PC-9 (cell line): ENCODE results near the gene CAV1. TPM values are rescaled to one million over a fixed set of nuclear protein-coding genes. Genes with fewer than 3 reads are reported as not detected.
A peak's percentile ranks its signal among the peaks of the same experiment; 100 is the strongest.
"Not testable (repeated sequence)": the region's sequence is repeated elsewhere in the genome, so short reads cannot be mapped to it uniquely, and the experiment has no call there.

ENCODE experiments used
- BruUV-seq: library from RNA; stranded (reverse); fragments of 400-500 nt; replicated peaks from 2 replicates; lab custom pipeline; 2021; lab: Mats Ljungman, UMichigan
- CTCF ChIA-PET: fragments of 300-600 bp; sonication (Branson Sonifier 250); formaldehyde crosslinking; loops from one replicate; lab custom pipeline; 2022; ENCODE audit warnings: antibody characterized with exemption; lab: Charles Lee
- POLR2A ChIA-PET: fragments of 300-600 bp; sonication (Branson Sonifier 250); formaldehyde crosslinking; loops from one replicate; lab custom pipeline; 2022; ENCODE audit warnings: antibody characterized with exemption; ENCODE audit not compliant: unreplicated experiment; lab: Charles Lee
- DNase-seq, 2 experiments: peaks; one replicate each; pipeline versions ENCODE4 v3.0.0 to v3.0.0-alpha.2; 2015 to 2022; ENCODE audit warnings: mixed read lengths in 1 of 2
- H2AFZ ChIP-seq: fragments of 200-600 bp; sonication (generic); 2 replicates; pipeline ENCODE4 v1.8.1; 2017; ENCODE audit warnings: antibody characterized with exemption
- H3F3A ChIP-seq: fragments of 200-600 bp; sonication (generic); 2 replicates; pipeline ENCODE4 v1.8.1; 2017; ENCODE audit warnings: antibody characterized with exemption, mild to moderate bottlenecking, low read depth; ENCODE audit not compliant: insufficient read depth
- H3K27ac ChIP-seq: fragments of 200-600 bp; sonication (generic); 2 replicates; pipeline ENCODE4 v1.6.1; 2016; ENCODE audit warnings: mixed run types
- H3K27me3 ChIP-seq: fragments of 200-600 bp; sonication (generic); 2 replicates; pipeline ENCODE4 v1.6.1; 2016; ENCODE audit warnings: low read depth, mixed run types; ENCODE audit not compliant: insufficient read depth
- H3K36me3 ChIP-seq: fragments of 200-600 bp; sonication (generic); 2 replicates; pipeline ENCODE4 v1.6.1; 2016; ENCODE audit warnings: low read depth, mixed run types
- H3K4me1 ChIP-seq: fragments of 200-600 bp; sonication (generic); replicated peaks from 2 replicates; pipeline ENCODE4 v1.6.1; 2016; ENCODE audit warnings: mixed run types; ENCODE audit not compliant: insufficient read depth
- H3K4me2 ChIP-seq: fragments of 200-600 bp; sonication (generic); 2 replicates; pipeline ENCODE4 v1.6.1; 2017; ENCODE audit warnings: mixed run types
- H3K4me3 ChIP-seq: fragments of 200-600 bp; sonication (generic); 2 replicates; pipeline ENCODE4 v1.6.1; 2016; ENCODE audit warnings: mixed run types
- H3K79me2 ChIP-seq: fragments of 200-600 bp; sonication (generic); 2 replicates; pipeline ENCODE4 v1.6.1; 2017; ENCODE audit warnings: low read depth, mixed run types
- H3K9me2 ChIP-seq: fragments of 200-600 bp; sonication (generic); 2 replicates; pipeline ENCODE4 v1.8.1; 2017; ENCODE audit warnings: mild to moderate bottlenecking; ENCODE audit not compliant: insufficient read depth
- H3K9me3 ChIP-seq: fragments of 200-600 bp; sonication (generic); 2 replicates; pipeline ENCODE4 v1.8.1; 2016; ENCODE audit warnings: low read depth; ENCODE audit not compliant: insufficient read depth
- H4K20me1 ChIP-seq: fragments of 200-600 bp; sonication (generic); 2 replicates; pipeline ENCODE4 v1.8.1; 2017; ENCODE audit not compliant: insufficient read depth
- EZH2 ChIP-seq: fragments of 200-600 bp; sonication (generic); IDR thresholded peaks from 2 replicates; pipeline ENCODE4 v1.8.0; 2017; ENCODE audit warnings: antibody characterized with exemption, low read depth
- intact Hi-C: fragments of 100-400 bp; cut with micrococcal nuclease; formaldehyde crosslinking; loops from one replicate; pipeline ENCODE4 v1.10.0; 2022; ENCODE audit not compliant: unreplicated experiment
- total RNA-seq: library from RNA; stranded (reverse); gene quantifications from 2 replicates; pipeline ENCODE4 v1.2.3, GENCODE V29; 2021
- TF ChIP-seq, protein P1 (sequence below): fragments of 200-600 bp; sonication (generic); conservative IDR thresholded peaks from 2 replicates; pipeline ENCODE4 v1.6.1; 2017; ENCODE audit warnings: mixed run types, antibody characterized with exemption, mild to moderate bottlenecking, moderate library complexity

The CAV1 gene
- total RNA-seq, 1 experiment from 2014 or later = 1,077 TPM

DNA sequence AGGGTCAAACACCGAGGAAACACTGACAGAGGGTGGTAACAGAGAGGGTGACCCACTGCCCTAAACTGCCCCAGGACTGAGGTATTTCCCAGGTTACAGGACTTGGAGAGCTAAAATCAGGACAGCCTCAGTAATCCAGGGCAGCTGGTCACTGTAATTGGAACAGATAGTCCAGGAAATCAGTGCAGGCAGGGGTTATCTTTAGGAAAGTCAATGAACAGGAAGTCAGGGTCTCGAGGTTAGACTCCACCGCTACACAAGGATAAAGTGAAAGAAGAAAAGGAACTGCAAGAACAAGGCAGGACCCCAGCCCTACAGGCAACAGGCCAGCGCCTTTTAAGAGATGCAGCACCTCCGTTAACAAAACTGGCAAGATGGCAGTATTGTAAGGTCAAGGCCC, 61.1 kb downstream of the CAV1 start:
- no peaks in the 10 kb centered on the region for H3K27me3 ChIP-seq
- H3K9me3 ChIP-seq = 0 out of 2 replicates have a peak, but pooled peaks cover 8% of the 10 kb centered on the region
- H3K4me3 ChIP-seq = no peak overlapping the region
- TF ChIP-seq EZH2 = no peak
- TF ChIP-seq, protein P1, sequence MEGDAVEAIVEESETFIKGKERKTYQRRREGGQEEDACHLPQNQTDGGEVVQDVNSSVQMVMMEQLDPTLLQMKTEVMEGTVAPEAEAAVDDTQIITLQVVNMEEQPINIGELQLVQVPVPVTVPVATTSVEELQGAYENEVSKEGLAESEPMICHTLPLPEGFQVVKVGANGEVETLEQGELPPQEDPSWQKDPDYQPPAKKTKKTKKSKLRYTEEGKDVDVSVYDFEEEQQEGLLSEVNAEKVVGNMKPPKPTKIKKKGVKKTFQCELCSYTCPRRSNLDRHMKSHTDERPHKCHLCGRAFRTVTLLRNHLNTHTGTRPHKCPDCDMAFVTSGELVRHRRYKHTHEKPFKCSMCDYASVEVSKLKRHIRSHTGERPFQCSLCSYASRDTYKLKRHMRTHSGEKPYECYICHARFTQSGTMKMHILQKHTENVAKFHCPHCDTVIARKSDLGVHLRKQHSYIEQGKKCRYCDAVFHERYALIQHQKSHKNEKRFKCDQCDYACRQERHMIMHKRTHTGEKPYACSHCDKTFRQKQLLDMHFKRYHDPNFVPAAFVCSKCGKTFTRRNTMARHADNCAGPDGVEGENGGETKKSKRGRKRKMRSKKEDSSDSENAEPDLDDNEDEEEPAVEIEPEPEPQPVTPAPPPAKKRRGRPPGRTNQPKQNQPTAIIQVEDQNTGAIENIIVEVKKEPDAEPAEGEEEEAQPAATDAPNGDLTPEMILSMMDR = no peak
- H3K36me3 ChIP-seq = no peaks in the 10 kb centered on the region
- peaks cover 14% of the 10 kb centered on the region for H3K4me1 ChIP-seq
- BruUV-seq = no TSS peak
- no peaks in the 10 kb centered on the region for H4K20me1 ChIP-seq
- ChIA-PET CTCF (no interaction called here), POLR2A (no interaction called here)
- H3K4me2 ChIP-seq = no peak overlapping the region
- H3F3A ChIP-seq = no peaks in the 10 kb centered on the region
- no peak overlapping the region for H3K27ac ChIP-seq
- no peaks in the 10 kb centered on the region for H3K79me2 ChIP-seq
- H2AFZ ChIP-seq = no peak overlapping the region
- H3K9me2 ChIP-seq = no peaks in the 10 kb centered on the region
- DNase-seq = no peak
- intact Hi-C loops = loop anchor here (10.0 kb wide), 1 partner anchor 161 kb away; no protein-coding TSS in a partner anchor

DNA sequence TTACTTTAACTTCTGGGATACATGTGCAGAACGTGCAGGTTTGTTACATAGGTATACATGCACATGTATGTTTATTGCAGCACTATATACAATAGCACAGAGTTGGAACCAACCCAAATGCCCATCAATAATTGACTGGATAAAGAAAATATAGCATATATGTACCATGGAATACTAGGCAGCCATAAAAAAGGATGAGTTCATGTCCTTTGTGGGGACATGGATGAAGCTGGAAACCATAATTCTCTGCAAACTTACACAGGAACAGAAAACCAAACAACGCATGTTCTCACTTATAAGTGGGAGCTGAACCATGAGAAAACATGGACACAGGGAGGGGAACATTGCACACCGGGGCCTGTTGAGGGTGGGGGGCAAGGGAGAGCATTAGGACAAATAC, 62.4 kb downstream of the CAV1 start:
- H3K4me2 ChIP-seq, DNase-seq, H2AFZ ChIP-seq, BruUV-seq, H3K79me2 ChIP-seq, H4K20me1 ChIP-seq, H3K27ac ChIP-seq, H3K36me3 ChIP-seq, POLR2A ChIA-PET, H3F3A ChIP-seq, H3K27me3 ChIP-seq, H3K9me3 ChIP-seq, H3K9me2 ChIP-seq, H3K4me3 ChIP-seq: not testable (repeated sequence)
- CTCF ChIA-PET = interaction anchor here (0.7 to 2.2 kb wide), 3 partner anchors 134 to 407 kb away, joined by 5 to 17 read pairs (median 9); no protein-coding TSS in a partner anchor
- peaks cover 14% of the 10 kb centered on the region for H3K4me1 ChIP-seq
- intact Hi-C loops = loop anchor here (10.0 kb wide), 1 partner anchor 162 kb away; no protein-coding TSS in a partner anchor

DNA sequence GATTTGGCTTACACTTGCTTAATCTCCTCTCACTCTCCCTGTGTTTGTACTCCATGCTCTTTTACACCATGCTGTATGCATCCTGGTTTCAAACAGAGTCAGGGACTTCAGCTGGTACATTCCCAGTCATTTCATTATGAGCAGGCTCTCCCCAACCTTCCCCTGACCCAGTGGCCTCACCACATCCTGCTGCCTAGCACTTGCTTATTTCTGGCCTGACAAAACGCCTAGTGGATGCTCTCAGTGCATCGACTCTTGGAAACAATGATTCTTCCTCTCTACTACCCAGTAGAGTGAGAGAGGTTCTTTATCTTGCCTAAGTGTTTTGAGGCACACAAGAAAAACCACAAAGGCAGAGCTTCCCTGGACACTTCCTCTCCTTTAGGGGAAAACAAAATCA, 63.4 kb downstream of the CAV1 start:
- intact Hi-C loops = loop anchor here (1.0 to 10.0 kb wide), 3 partner anchors 163 to 408 kb away; no protein-coding TSS in a partner anchor
- BruUV-seq = no TSS peak

More for the DNA sequence above, 63.4 kb downstream of the CAV1 start:
- Histone ChIP-seq H3K79me2 (no peaks in the 10 kb centered on the region), H3K4me3 (no peak overlapping the region), H3F3A (no peaks in the 10 kb centered on the region), H3K4me1 (peaks cover 14% of the 10 kb centered on the region), H3K4me2 (no peak overlapping the region), H3K36me3 (no peaks in the 10 kb centered on the region), H3K9me2 (no peaks in the 10 kb centered on the region), H3K9me3 (0 out of 2 replicates have a peak, but pooled peaks cover 8% of the 10 kb centered on the region), H4K20me1 (no peaks in the 10 kb centered on the region), H3K27me3 (no peaks in the 10 kb centered on the region), H2AFZ (no peak overlapping the region), H3K27ac (no peak overlapping the region)
- peak in 1 of 2 experiments; percentile 14 for DNase-seq
- no peak for TF ChIP-seq EZH2
- TF ChIP-seq, protein P1 = no peak
- ChIA-PET CTCF (interaction anchor here (2.2 kb wide), 1 partner anchor 408 kb away, joined by 17 read pairs; no protein-coding TSS in a partner anchor), POLR2A (no interaction called here)
